GM18873 (cell line): ENCODE results near the gene PER1.

Experiments
- ATAC-seq: cut with Tn5 transposase; IDR thresholded peaks from one replicate; pipeline ENCODE4 v1.9.1; 2021; ENCODE audit warnings: mild to moderate bottlenecking, moderate library complexity, moderate number of reproducible peaks; ENCODE audit not compliant: unreplicated experiment, low FRiP score

Gene PER1

GRCh38 chr17:8105957-8106398 is 46.2 kb downstream of the PER1 start:
- ATAC-seq: no peak

GRCh38 chr17:8104911-8105310 is 47.3 kb downstream of the PER1 start:
- ATAC-seq: no peak

- ATAC-seq: no peak
Measured at GRCh38 chr17:8103549-8103948, 48.7 kb downstream of the PER1 start.

GRCh38 chr17:8101721-8102120 is 50.5 kb downstream of the PER1 start:
- ATAC-seq: no peak

- ATAC-seq: no peak
Measured at GRCh38 chr17:8100763-8101162, 51.4 kb downstream of the PER1 start.

- no peak for ATAC-seq
Measured at GRCh38 chr17:8100111-8100510, 52.1 kb downstream of the PER1 start.

- no peak for ATAC-seq
Measured at GRCh38 chr17:8096541-8096940, 55.7 kb downstream of the PER1 start.

- no peak for ATAC-seq
Measured at GRCh38 chr17:8095361-8095760, 56.8 kb downstream of the PER1 start.

GRCh38 chr17:8091033-8091687 is 61.0 kb downstream of the PER1 start:
- no peak for ATAC-seq
